OCI-LY3 (cell line): ENCODE results near the gene ATG4B.
"Not testable (repeated sequence)": the region's sequence is repeated elsewhere in the genome, so short reads cannot be mapped to it uniquely, and the experiment has no call there.

Source experiments
- H2AFZ ChIP-seq: fragments of 200-600, 300-600 bp; shearing (Covaris generic); 2 replicates; pipeline ENCODE4 v1.6.0; 2014; ENCODE audit warnings: antibody characterized with exemption, low read depth, low read length
- H3K27ac ChIP-seq: fragments of 200-600, 300-600 bp; sonication (generic); 2 replicates; pipeline ENCODE4 v1.5.1; 2014; ENCODE audit warnings: mild to moderate bottlenecking, low read length, moderate library complexity, mixed read lengths
- H3K27me3 ChIP-seq: fragments of 200-600, 300-600 bp; sonication (generic); 2 replicates; pipeline ENCODE4 v1.6.1; 2014; ENCODE audit warnings: low read depth, low read length, mixed read lengths
- H3K36me3 ChIP-seq: fragments of 200-600, 300-600 bp; sonication (generic); replicated peaks from 2 replicates; pipeline ENCODE3; 2014; ENCODE audit warnings: low read depth, low read length, mixed read lengths
- H3K4me1 ChIP-seq: fragments of 300-600, 200-600 bp; sonication (generic); 2 replicates; pipeline ENCODE4 v1.6.1; 2014; ENCODE audit warnings: low read length, mixed read lengths
- H3K4me2 ChIP-seq: fragments of 200-600, 300-600 bp; sonication (generic); 2 replicates; pipeline ENCODE4 v1.6.1; 2014; ENCODE audit warnings: low read length, mixed read lengths
- H3K4me3 ChIP-seq: fragments of 300-600, 200-600 bp; sonication (generic); 2 replicates; pipeline ENCODE4 v1.5.1; 2014; ENCODE audit warnings: antibody characterized with exemption, mild to moderate bottlenecking, low read length, moderate library complexity
- H3K79me2 ChIP-seq: fragments of 300-600, 200-600 bp; shearing (Covaris generic); 2 replicates; pipeline ENCODE4 v1.6.1; 2014; ENCODE audit warnings: mild to moderate bottlenecking, low read length, mixed read lengths
- H3K9ac ChIP-seq: fragments of 300-600, 200-600 bp; shearing (Covaris generic); 2 replicates; pipeline ENCODE4 v1.6.0; 2014; ENCODE audit warnings: mild to moderate bottlenecking, low read length, moderate library complexity
- H3K9me3 ChIP-seq: fragments of 200-600, 300-600 bp; shearing (Covaris generic); 2 replicates; pipeline ENCODE4 v1.6.1; 2014; ENCODE audit warnings: low read length, mixed read lengths; ENCODE audit not compliant: insufficient read depth
- H4K20me1 ChIP-seq: fragments of 200-600, 300-600 bp; sonication (generic); 2 replicates; pipeline ENCODE4 v1.6.1; 2016; ENCODE audit warnings: low read length, mixed read lengths; ENCODE audit not compliant: insufficient read depth
- EZH2phosphoT487 ChIP-seq: fragments of 200-600 bp; shearing (Covaris generic); IDR thresholded peaks from 2 replicates; pipeline ENCODE4 v1.6.1; 2018; ENCODE audit warnings: antibody characterized with exemption, mixed run types, low read depth
- TF ChIP-seq, protein P1 (sequence below): fragments of 200-600, 300-600 bp; sonication (generic); IDR thresholded peaks from 2 replicates; pipeline ENCODE4 v1.5.1; 2014; ENCODE audit warnings: antibody characterized with exemption, low read length, low read depth

The ATG4B gene

GRCh38 chr2:241660593-241661213 lies 23.2 kb downstream of the ATG4B start:
- H3K9ac ChIP-seq = no peak overlapping the region
- no peak overlapping the region for H3K27ac ChIP-seq
- peaks cover 8% of the 10 kb centered on the region for H3K36me3 ChIP-seq
- no peak overlapping the region for H2AFZ ChIP-seq
- no peaks in the 10 kb centered on the region for H3K27me3 ChIP-seq
- H4K20me1 ChIP-seq = no peaks in the 10 kb centered on the region
- H3K4me3 ChIP-seq = no peak overlapping the region
- TF ChIP-seq, protein P1, sequence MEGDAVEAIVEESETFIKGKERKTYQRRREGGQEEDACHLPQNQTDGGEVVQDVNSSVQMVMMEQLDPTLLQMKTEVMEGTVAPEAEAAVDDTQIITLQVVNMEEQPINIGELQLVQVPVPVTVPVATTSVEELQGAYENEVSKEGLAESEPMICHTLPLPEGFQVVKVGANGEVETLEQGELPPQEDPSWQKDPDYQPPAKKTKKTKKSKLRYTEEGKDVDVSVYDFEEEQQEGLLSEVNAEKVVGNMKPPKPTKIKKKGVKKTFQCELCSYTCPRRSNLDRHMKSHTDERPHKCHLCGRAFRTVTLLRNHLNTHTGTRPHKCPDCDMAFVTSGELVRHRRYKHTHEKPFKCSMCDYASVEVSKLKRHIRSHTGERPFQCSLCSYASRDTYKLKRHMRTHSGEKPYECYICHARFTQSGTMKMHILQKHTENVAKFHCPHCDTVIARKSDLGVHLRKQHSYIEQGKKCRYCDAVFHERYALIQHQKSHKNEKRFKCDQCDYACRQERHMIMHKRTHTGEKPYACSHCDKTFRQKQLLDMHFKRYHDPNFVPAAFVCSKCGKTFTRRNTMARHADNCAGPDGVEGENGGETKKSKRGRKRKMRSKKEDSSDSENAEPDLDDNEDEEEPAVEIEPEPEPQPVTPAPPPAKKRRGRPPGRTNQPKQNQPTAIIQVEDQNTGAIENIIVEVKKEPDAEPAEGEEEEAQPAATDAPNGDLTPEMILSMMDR = no peak
- TF ChIP-seq EZH2phosphoT487 = no peak
- no peaks in the 10 kb centered on the region for H3K79me2 ChIP-seq
- H3K9me3 ChIP-seq = no peaks in the 10 kb centered on the region
- no peak overlapping the region for H3K4me2 ChIP-seq
- no peaks in the 10 kb centered on the region for H3K4me1 ChIP-seq

GRCh38 chr2:241662731-241663130 lies 25.2 kb downstream of the ATG4B start:
- H4K20me1 ChIP-seq, H3K4me3 ChIP-seq, H3K4me2 ChIP-seq, H3K79me2 ChIP-seq, H2AFZ ChIP-seq, H3K4me1 ChIP-seq, H3K27ac ChIP-seq, H3K27me3 ChIP-seq, H3K36me3 ChIP-seq, H3K9ac ChIP-seq, H3K9me3 ChIP-seq: not testable (repeated sequence)

- TF ChIP-seq EZH2phosphoT487 = no peak
- TF ChIP-seq, protein P1 = no peak
- no peak overlapping the region for H3K9ac ChIP-seq
- no peaks in the 10 kb centered on the region for H3K9me3 ChIP-seq
- no peaks in the 10 kb centered on the region for H3K4me1 ChIP-seq
- H3K4me2 ChIP-seq = no peak overlapping the region
- no peak overlapping the region for H3K27ac ChIP-seq
- H2AFZ ChIP-seq = no peak overlapping the region
- no peaks in the 10 kb centered on the region for H3K27me3 ChIP-seq
- no peaks in the 10 kb centered on the region for H4K20me1 ChIP-seq
- no peaks in the 10 kb centered on the region for H3K79me2 ChIP-seq
- no peak overlapping the region for H3K4me3 ChIP-seq
- no peaks in the 10 kb centered on the region for H3K36me3 ChIP-seq
Measured at GRCh38 chr2:241665731-241666440, 28.4 kb downstream of the ATG4B start.

DNA sequence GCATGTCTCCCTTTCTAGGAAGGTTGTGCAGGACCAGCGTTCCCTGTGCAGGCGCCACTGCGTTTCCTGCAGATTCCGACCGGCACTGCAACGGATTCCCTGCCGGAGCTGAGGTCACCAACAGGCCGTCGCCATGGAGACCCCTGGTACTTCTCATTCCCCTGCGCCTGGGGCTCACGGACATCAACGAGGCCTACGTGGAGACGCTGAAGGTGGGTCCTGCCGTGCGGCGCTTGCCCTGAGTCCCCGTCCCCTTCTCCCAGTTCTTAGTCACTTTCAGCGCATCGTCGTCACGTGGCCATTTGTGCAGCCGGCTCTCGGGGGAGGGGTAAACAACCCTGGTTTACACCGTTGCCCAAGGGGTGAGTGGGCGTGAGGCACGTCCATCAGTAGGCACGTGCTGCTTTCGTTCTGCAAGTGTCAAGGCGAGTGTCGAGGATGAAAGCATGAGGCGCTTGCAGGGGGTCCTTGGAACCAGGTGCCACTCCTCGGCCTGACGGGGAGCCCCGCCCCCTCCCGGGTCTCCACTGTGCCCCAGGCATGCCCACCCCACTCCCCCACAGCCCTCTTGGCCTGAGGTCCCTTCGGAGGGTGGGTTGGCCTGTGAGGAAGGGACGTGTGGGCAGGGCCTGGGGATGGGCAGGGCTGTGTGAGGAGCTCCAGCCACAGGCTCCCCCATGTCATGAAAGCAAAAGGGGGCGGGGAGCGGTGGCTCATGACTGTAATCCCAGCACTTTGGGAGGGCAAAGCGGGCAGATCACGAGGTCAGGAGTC lies 29.3 kb downstream of the ATG4B start:
- Histone ChIP-seq H3K9ac (no peak overlapping the region), H3K9me3 (no peaks in the 10 kb centered on the region), H3K4me1 (no peaks in the 10 kb centered on the region), H3K27ac (no peak overlapping the region), H3K79me2 (no peaks in the 10 kb centered on the region), H3K4me2 (no peak overlapping the region), H4K20me1 (no peaks in the 10 kb centered on the region), H3K36me3 (no peaks in the 10 kb centered on the region), H3K4me3 (no peak overlapping the region), H3K27me3 (no peaks in the 10 kb centered on the region), H2AFZ (no peak overlapping the region)
- no peak for TF ChIP-seq EZH2phosphoT487
- TF ChIP-seq, protein P1 = no peak
